NCI-H69 (cell line): ENCODE measurements around the gene XRCC6.
"Not testable (repeated sequence)": the region's sequence is repeated elsewhere in the genome, so short reads cannot be mapped to it uniquely, and the experiment has no call there.

ENCODE experiments used
- DNase-seq: peaks from one replicate; lab custom pipeline; 2025; lab: John Stamatoyannopoulos, UW

XRCC6 gene

DNA sequence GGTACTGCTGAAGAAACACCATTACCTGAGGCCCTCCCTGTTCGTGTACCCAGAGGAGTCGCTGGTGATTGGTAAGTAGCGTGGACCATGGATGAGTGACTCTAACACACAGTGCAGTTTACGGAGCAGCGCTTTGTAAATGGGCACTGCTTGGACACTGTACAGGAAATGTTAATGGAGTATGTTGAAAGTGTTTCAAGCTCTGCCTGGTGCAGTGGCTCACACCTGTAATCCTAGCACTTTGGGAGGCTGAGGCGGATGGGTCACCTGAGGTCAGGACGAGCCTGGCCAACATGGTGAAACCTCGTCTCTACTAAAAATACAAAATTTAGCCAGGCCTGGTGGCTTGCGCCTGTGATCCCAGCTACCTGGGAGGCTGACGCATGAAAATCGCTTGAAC lies 29.7 kb downstream of the XRCC6 start:
- no peak for DNase-seq

DNA sequence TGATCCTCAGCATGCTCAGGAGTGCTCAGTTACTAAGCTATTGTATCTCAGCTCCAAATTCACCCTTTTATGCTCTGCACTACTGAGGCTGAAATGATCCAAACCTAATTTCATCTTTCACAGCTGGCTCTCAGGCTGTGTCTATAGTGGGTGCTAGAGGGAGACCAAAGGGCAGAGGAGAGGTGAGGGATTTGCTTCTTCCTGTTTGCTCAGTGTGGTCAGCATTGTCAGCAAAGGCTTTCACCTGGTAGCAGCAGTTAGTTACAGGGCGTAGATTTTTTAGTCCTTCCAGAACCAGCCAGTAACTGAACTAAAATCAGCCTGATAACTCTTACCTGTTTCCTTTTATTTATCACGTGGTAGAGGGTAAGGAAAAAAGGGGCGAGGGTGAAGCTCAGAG lies 33.2 kb downstream of the XRCC6 start:
- no peak for DNase-seq

DNA sequence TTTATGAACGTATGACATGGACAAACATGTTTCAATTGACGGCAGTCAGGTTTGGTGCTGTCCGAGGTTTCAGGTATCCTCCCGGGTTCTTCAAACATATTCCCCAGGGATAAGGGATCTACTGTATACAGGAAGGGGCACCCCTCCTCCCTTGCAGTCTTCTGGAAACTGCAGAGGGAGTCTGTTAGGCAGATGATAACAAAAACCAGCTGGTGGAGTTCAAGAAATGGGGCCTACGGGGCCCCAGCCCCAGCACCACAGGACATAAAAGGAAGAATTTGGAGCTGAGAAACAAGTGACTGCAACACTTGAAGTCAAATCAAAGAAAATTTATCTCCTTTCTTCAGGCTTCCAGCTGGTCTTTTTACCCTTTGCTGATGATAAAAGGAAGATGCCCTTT lies 35.5 kb downstream of the XRCC6 start:
- DNase-seq, result peak; percentile 18

DNA sequence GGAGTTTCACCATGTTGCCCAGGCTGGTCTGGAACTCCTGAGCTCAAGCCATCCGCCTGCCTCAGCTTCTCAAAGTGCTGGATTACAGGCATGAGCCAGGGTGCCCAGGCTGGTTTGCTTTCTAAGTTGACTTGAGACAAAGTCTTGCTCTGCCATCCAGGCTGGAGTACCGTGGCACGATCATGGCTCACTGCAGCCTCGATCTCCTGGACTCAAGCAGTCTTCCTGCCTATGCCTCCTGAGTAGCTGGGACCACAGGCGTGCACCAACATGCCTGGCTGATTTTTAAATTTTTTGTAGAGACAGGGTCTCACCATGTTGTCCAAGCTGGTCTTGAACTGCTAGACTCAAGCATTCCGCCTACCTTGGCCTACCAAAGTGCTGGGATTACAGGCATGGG lies 36.6 kb downstream of the XRCC6 start:
- DNase-seq, result no peak

DNA sequence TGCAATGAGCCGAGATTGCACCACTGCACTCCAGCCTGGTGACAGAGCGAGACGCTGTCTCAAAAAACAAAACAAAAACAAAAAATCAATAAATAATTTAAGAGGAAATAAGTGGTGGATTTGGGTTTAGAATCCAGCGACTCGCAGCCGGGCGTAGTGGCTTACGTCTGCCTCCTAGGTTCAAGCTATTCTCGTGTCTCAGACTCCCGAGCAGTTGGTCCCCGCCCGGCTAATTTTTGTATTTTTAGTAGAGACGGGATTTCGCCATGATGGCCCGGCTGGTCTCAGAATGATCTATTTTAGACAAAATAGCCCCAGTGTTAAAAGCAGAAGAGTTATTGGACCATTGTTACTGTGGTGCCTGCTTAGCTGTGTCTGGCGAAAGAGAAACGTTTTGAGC lies 37.8 kb downstream of the XRCC6 start:
- no peak for DNase-seq

DNA sequence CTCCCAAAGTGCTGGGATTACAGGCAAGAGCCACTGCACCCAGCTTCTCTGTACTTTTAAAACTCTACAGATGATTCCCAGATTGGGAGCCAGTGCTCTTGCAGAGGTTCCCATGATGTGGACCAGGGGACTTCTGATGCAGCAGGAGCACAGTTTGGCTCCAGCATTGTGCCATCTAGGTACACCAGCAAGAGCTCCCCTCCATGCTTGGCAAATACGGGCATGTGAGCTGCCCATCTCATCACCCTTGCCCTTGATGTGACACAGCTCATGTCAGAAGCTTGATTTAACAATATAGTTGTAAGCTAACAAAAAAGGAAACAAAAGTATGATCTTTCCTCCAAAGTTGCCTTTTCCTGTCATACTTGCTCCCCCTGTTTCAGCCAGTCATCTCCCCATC lies 38.8 kb downstream of the XRCC6 start:
- no peak for DNase-seq

DNA sequence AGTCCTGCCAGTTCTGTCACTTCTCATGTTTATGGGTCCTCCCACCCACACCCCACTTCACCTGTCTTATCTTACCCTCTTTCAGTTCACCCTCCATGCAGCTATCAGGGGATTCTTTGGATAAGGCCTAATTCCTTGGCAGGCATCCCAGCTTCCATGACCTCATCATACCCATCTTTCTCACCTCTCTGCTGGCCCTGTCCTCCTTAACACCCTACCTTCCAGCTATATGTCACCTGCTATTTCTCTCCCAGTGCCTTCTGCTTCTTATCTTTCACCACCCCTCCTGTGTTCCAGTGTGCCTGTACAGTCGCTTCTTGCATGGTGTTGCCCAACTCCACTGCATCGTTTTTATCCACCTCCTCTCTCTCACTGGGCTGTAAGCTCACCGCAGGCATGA lies 39.3 kb downstream of the XRCC6 start:
- DNase-seq, result no peak

DNA sequence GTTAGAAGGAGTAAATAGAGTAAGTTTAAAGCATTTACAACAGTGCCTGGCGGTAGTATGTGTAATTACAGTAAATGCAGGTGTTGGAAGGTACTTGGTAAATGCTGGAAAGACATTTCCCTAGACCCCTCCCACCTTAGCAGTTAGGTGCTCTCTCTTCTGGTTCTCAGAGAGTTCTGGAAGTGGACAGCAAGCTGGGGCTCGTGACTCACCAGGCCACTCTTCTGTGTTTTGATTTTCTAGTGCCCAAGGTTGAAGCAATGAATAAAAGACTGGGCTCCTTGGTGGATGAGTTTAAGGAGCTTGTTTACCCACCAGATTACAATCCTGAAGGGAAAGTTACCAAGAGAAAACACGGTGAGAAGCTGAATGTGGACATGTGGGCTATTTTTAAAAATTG lies 40.0 kb downstream of the XRCC6 start:
- no peak for DNase-seq

DNA sequence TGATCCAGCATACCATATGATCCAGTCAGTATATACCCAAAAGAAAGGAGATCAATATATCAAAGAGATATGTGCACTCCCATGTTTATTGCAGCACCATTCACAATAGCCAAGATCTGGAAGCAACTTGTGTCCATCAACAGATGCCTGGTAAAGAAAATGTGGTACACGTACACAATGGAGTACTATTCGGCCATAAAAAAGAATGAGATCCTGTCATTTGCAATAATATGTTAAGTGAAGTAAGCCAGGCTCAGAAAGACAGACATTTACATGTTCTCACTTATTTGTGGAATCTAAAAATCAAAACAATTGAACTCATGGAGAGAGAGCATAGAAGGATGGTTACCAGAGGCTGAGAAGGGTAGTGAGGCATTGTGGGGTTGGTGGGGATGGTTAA lies 40.6 kb downstream of the XRCC6 start:
- no peak for DNase-seq

DNA sequence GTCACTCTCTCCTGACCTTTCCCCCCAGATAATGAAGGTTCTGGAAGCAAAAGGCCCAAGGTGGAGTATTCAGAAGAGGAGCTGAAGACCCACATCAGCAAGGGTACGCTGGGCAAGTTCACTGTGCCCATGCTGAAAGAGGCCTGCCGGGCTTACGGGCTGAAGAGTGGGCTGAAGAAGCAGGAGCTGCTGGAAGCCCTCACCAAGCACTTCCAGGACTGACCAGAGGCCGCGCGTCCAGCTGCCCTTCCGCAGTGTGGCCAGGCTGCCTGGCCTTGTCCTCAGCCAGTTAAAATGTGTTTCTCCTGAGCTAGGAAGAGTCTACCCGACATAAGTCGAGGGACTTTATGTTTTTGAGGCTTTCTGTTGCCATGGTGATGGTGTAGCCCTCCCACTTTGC lies 42.5 kb downstream of the XRCC6 start:
- DNase-seq, result not testable (repeated sequence)

DNA sequence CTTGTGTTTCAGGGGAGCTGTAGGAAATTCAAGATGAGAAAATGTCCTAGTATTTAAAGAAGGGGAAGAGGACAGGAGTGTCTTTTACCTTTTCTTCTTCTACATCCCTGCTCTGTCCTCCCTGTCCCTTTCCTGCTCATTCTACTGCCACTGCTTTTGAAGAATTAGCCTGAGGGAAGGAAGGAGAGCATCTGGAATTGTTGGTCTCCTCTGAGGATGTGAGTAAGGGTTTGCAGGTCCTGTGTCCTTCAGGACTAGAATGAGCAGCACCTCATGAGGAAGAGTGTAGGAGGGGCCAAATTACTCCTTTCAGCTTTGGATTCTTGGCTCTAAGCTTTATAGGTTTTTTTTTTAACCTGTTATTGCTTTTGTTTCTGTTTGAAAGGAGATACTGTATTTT lies 43.4 kb downstream of the XRCC6 start:
- DNase-seq, result no peak

DNA sequence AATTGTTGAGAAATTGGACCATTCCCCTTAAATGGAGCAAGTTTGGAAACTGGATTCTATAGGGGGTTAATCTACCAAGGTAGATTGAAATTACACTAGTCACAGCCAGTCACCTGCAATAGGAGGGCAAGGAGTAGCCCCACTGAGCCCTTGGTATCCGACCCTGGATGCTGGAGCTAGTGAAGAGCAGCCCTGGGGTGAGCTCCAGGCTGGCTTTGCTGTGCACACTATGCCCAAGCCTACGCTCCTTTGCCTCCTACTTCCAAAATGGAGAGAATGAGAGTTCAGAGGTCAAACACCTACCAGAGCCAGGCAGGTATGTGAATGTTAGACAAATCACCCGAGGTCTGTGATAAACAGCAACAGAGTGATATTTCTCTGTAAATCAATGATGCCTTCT lies 43.9 kb downstream of the XRCC6 start:
- no peak for DNase-seq

DNA sequence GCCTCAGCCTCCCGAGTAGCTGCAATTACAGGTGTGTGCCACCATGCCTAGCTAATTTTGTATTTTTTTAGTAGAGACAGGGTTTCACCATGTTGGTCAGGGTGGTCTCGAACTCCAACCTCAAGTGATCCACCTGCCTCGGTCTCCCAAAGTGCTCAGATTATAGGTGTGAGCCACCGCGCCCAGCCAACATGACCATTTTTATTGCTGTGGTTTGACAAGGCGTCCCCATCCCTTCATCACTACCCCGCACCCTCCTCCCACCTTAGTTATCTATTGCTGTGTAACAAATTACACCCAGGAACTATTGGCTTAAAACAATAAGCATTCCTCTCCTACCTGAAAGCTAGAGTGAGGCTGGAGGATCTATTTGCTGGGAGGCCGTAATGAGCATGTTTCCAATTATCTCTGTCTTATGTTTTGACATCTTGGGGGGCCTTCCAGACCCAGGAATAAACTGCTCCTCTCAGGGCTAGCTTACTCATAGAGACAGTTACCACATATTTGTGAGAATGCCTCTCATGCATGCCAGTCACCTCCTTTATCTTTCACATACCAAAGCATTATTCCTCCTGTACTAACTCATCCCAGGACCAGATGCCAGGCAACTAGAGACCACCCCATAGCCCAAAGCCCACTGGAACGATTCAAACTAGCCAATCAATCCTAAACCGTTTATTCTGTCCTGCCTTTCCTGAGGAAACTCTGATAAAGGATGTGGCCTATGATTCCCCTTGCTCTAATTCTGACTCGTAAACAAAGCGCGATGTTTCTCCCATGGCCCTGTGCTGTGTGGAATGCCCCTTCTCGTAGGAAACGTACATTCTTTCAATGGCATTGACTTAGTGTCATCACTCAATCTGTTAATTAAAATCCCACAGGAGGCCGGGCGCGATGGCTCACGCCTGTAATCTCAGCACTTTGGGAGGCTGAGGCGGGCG lies 48.1 kb downstream of the XRCC6 start:
- no peak for DNase-seq

DNA sequence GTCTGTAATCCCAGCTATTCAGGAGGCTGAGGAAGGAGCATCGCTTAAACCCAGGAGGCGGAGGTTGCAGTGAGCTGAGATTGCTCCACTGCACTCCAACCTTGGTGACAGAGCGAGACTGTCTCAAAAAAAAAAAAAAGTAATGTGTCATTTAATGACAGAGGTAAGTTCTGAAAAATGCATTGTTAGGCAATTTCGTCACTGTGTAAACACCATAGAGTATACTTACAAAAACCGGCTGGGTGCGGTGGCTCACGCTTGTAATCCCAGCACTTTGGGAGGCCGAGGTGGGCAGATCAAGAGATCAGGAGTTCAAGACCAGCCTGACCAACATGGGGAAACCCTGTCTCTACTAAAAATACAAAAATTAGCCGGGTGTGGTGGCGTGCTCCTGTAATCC lies 51.0 kb downstream of the XRCC6 start:
- peak; percentile 16 for DNase-seq

DNA sequence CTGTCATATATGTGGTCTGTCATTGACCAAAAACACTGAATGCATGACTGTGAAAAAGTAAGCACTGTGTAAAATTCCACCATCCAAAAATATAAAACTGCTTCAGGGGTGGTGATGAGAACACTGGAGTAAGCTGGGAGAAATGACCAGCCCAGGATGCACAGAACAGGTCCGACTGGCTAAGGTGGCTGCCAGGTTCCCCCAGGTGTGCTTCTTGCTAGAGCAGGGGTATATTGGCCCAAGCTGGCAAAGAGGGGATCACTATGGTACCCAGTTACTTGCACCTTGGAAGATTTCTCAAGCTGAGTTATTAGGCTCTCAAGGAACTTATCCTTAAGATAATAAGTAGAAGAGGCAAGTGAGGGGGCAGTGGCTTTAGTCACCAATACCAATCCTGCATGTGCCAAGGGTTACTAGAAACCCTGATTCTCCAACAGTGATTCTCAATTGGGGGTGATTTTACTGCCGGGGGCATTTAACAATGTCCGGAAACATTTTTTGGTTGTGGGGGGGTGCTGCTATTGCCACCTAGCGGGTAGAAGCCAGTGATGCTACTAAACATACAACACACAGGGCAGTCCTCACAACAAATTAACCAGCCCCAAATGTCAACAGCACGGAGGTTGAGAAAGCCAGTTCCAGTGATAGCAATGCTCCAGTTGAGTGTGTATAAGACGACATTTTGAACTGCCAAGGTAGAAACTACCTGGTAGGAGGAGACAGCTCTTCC lies 51.9 kb downstream of the XRCC6 start:
- DNase-seq, result no peak

DNA sequence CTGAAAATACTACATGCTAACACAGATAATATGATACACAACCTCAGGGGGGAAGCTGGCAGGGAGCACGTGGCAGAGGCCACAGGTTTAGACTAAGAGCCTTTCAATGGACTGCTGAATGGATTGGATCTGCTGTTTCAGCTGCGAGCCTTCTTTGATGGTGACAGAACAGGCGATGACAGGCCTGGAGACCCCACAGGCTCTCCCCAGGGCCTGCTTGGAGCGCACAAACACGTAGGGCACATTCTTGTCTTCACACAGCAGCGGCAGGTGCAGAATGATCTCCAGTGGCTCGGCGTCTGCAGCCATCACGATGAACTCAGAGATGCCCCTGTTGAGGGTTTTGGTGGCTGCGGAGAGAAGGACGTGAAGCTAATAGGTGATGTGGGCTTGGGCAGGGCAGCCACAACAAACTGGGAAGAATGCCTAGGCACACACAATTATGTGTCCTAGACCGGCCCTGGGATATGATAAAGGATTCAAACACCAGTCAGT lies 53.8 kb downstream of the XRCC6 start:
- DNase-seq, result no peak

DNA sequence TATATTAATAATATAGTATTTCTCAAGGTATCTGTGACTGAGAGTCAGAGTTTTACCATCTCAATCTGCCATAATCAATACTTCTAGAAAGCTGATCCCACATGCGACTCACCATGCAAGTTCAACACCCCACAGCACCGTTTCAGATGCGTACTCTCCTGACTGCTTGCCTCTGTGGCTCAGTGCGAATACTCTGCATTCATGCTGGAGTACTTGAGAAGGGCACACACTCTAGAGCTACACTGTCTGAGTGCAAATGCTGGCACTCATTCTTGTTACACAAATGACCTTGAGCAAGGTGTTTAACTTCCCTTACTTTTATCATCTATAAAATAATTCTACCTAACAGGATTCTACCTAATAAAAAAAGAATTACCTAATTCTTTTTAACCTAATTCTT lies 55.0 kb downstream of the XRCC6 start:
- DNase-seq, result no peak

DNA sequence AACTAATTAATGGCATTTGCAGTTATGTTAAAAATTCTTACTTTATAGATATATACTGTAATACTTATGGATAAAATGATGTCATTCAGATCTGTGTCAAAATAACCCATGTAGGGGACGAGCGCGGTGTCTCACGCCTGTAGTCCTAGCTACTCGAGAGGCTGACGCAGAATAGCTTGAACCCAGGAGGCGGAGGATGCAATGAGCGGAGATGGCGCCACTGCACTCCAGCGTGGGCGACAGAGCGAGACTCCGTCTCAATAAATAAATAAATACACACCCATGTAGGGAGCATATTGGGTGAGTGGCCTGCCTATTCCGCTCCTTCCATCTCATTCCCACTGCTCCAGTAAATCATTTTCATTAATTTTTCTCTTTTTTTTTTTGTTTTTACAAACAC lies 60.5 kb downstream of the XRCC6 start:
- DNase-seq, result peak; percentile 29

DNA sequence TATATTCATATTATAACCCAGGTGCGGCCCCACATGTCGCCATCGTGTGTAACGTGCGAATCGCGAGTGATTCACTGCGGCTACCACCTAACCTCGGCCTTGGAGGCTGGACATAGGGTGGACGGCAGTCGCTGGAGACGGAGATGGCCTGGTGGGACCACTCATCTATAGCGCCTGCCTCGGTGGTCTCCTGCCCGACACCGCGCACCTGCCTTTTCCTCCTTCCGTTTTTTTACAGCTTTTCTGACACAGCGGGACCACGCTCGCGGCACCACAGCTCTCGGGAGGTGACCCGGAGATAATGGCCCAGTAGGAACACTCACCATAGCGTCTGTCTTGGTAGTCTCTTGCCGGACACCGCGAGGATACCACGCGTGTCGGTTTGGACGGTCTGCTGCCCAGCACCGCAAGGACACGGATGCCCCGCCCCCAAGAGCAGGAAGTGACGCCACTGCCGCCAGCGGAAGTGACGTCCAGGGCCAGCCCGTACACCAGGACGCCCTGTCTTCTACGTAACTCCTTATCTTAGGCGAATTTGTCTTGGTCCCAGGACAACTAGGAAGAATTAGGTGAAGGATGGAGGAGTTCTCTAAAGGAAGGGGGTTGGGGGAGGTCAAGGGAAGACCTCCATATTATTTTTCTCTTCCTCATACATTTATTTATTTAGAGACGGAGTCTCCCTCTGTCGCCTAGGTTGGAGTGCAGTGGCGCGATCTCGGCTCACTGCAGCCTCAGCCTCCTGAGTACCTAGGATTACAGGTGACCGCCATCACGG lies 61.1 kb downstream of the XRCC6 start:
- peak; percentile 86 for DNase-seq

DNA sequence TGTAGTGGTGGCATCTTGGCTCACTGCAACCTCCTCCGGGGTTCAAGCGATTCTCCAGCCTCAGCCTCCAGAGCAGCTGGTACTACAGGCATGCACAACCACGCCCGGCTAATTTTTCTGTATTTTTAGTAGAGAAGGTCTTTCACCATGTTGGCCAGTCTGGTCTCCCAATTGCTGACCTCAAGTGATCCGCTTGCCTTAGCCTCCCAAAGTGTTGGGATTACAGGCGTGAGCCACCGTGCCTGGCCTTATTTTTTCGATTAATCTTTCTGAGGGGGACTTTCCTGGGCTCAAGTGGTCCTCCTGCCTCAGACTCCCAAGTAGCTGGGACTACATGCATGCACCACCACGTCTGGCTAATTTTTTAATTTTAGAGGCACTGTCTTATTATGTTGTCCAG lies 62.0 kb downstream of the XRCC6 start:
- DNase-seq, result no peak

DNA sequence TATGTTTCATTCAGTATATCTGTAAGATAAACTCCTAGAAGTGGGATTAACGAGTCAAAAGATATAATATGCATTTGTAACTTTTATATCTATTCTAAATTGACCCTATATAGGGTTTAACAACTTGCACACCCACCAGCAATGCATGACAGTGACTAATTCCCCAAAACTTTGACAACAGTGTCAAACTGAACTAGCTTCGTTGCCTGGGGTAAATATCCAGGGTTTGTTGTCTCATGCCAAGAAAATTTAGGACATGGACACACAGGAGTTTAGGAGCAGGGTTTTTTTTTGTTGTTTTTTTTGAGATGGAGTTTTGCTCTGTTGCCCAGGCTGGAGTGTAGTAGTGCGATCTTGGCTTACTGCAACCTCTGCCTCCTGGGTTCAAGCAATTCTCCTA lies 62.5 kb downstream of the XRCC6 start:
- no peak for DNase-seq

DNA sequence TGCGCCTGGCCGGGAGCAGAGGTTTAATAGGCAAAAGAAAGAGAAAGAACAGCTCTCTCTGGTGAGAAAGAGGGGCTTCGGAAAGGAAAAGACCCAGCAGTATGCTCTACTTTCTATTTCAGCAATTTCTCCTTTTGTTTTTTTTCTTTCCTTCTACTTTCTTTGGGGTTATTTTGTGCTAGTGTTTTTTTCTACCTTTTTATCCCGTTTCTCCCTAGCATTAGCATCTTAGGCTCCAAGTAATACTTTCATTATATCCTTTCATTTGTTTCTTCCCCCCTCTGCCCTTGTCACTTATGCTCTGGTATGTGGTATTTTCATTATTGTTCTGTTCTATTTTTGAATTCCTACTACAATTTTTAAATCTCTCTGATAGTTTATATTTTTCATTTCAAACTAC lies 63.1 kb downstream of the XRCC6 start:
- DNase-seq, result no peak

DNA sequence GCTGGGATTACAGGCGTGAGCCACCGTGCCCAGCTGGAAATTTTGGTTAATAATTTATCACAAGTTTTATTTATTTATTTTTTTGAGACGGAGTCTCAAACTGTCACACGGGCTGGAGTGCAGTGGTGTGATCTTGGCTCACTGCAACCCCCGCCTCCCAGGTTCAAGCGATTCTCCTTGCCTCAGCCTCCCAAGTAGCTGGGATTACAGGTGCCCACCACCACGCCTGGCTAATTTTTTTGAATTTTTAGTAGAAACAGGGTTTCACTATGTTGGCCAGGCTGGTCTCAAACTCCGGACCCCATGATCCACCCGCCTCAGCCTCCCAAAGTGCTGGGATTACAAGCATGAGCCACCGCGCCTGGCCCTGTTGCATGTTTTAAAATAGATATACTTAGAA lies 65.8 kb downstream of the XRCC6 start:
- not testable (repeated sequence) for DNase-seq
